DMS153 treated with DMSO at 0.1 percent for 48 hours (cell line): ENCODE results near the gene STAT6.
"Not testable (repeated sequence)": the region's sequence is repeated elsewhere in the genome, so short reads cannot be mapped to it uniquely, and the experiment has no call there.

ENCODE experiments used
- DNase-seq: peaks from one replicate; lab custom pipeline; 2025; ENCODE audit not compliant: unreplicated experiment; lab: John Stamatoyannopoulos, UW

The STAT6 gene

GRCh38 chr12:57088354-57089270 is 22.6 kb downstream of the STAT6 start, which contains the start of gene NAB2:
NAB2 (plus strand) TSS chr12:57089114; CDS start chr12:57089272, 158 bp downstream.
- peak; percentile 81 for DNase-seq

DNA sequence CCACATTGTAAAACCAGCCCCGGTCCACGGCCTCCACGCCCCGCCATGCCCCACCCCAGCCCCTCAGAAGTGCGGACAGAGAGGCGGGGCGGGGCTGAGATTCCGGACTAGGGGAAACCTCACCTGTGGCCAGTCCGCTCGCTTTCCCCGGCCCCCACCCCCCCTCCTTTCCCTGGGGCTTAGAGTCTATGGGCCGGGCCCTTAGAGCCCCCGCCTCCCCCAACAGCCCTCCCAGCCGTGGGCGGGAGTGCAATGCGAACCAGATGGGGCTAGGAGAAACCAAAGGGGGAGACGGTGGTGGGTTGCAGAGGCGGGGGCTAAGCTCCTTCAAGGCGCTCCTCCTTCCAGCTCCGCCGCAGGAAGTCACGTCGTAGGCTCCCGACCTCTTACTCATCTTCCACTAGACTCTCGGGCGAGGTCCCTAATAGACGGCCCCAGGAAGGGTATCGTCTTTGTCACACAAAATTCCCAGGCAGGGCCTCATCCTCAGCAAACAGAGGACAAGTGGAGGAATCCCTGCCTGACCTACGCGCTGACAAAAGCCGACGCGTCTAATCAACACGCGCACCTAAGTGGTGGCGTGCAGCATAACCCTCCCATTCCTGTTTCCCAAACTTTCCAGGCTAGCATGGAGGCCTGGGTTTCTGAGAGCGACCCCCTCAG is 23.3 kb downstream of the STAT6 start:
- no peak for DNase-seq

- DNase-seq, result no peak
These were observed 24.0 kb downstream of the STAT6 start for GRCh38 chr12:57087010-57087690.

DNA sequence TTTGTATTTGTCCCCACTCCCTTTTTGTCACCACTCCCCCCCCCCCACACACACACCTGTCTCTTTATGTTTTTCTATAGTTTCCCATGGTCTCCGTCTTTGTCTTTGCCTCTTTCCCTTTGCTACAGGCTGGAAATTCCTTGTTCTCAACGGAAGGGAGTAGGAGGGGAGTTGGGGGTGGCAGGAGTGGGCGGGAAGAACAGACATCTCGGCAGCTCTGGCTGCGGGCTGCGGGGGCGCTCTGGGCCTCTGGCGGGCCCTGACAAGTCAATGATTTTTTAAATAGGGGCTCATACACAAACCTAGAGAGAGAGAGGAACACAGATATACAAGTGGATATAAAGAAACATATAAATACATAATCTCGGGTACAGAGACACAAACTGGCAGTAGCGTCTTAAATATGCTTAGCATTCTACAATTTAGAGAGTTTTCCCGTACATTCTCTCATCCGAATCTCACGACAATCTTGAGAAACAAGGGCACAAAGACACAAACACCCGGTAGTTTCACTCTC is 24.6 kb downstream of the STAT6 start:
- no peak for DNase-seq

DNA sequence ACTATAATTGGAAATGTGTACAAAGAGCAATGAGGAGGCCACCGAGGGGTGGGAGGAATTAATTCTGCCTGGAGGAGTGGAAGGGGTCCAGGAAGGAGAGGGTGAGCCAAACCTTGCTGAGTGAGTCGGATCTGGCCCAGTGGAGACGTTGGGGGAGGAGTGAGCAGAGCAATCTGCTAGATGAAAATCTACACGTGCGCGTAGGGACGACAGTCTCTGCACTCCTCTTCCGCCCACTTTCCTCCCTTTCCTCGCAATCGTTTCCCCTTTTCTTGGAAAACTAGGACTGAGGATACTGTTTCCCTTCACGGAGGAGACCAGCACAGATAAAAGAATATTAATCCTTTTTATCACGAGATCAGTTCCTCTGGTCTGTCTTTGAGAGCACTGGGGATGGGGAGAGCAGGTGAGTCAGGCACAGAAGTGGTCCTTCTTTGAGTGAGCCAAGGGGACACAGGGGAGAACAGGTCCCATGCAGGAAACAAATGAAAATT is 25.1 kb downstream of the STAT6 start:
- no peak for DNase-seq

- DNase-seq, result no peak
These were observed 30.3 kb downstream of the STAT6 start for GRCh38 chr12:57080855-57081254.

DNA sequence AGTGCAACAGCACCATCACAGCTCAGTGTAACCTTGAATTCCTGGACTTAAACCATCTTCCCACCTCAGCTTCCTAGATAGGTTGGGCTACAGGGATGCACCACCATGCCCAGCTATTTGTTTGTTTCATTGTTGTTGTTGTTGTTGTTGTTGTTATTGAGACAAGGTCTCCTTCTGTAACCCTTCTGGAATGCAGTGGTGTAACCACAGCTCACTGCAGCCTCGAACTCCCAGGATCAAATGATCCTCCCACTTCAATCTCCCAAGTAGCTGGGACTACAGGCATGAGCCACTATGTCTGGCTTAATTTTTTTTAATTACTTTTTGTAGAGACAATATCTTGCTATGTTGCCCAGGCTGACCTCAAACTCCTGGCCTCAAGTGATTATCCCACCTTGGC is 31.3 kb downstream of the STAT6 start:
- DNase-seq, result no peak

DNA sequence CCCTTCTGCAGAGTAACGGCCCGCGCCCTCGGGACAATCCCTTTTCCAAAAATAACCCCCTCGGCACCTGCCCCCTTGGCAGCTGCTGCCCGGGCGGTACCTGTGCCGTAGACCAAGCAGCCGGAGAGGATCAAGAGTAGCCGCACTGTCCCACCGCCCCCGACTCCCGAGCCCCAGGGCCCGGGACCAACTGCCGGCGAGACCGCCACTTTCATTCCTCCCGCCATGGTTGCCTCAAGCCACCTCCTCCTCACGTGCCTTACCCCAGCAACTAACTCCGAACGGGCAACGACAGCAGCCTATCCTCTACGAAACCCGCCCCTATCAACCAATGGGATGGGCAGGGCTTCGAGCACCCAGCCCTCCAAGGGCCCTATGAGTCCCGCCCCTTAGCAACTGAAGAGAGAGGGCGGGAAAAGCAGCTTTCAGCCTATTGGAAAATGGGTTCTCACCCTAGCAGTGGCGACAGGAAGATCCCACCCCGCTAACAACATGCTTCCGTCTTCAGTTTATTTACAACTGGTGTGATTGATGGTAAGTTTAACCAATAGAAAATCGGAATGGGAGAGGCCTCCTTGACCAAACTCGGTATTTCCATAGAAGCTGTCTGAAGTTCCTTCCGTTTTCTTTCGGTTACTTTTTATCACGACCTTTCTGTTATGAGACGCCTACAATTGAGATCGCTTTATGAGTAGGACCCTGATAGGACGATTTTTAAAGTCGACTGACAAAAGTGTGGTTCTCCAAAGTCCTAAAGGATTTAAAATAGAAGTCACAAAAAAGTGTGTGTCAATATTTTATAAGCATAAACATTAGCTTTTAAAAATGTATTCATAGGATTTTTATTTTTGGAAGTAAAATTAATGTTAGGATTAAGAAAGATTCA is 32.4 kb downstream of the STAT6 start, which contains the start of gene NEMP1:
Gene NEMP1, minus strand, starts transcription at position 273 of the 886 bp plus-strand sequence. Its CDS starts 46 bp downstream, at position 227.
- DNase-seq, result peak; percentile 99

DNA sequence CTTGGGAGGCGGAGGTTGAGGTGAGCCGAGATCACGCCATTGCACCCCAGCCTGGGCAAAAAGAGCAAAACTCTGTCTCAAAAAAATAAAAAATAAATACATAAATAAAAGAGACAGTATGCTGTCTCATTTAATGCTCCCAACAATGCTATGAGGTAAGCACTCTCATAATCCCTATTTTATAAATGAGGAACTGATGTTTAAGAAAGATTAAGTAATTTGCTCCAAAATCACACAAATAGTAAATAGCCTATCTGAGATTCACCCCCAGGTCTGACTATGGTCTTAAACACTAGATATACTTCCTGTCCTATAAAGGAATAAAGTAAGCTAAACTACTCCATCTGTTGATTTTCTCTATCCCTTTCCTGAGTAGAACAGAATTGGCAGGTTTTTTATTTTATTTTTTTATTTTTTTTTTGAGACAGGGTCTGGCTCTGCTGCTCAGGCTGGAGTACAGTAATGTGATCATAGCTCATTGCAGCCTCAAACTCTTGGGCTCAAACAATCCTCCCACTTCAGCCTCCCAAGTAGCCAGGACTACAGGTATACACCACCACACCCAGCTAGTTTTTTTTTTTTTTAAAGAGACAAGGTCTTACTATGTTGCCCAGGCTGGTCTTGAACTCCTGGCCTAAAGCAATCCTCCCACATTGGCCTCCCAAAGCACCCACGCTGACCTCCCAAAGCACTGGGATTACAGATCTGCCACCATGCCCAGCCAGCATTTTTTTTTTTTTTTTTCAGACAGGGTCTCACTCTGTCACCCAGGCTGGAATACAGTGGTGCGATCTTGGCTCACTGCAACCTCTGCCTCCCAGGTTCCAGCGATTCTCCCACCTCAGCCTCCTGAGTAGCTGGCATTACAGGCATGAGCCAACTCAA is 37.4 kb downstream of the STAT6 start:
- DNase-seq, result not testable (repeated sequence)

DNA sequence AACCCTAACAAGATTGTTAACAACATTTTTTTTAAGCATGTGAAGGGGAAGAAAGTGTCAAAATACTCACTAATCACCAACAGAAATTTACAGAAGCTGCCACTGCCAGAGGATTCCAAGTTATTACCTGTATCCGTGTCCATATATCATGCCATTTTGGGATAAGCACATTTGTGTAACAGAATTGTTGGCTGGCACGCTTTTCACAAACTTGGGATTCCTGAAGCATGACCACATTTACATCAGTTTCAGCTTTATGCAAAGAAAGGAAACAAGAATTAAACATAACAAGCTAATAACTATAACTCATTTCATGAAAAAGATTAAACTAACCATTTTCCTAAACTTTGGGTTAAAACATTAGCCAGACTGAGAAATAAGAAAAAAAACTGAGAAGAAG is 38.5 kb downstream of the STAT6 start:
- no peak for DNase-seq

- DNase-seq, result peak; percentile 53
These were observed 41.6 kb downstream of the STAT6 start for GRCh38 chr12:57069523-57069922.

- no peak for DNase-seq
These were observed 44.9 kb downstream of the STAT6 start for GRCh38 chr12:57066245-57066644.

DNA sequence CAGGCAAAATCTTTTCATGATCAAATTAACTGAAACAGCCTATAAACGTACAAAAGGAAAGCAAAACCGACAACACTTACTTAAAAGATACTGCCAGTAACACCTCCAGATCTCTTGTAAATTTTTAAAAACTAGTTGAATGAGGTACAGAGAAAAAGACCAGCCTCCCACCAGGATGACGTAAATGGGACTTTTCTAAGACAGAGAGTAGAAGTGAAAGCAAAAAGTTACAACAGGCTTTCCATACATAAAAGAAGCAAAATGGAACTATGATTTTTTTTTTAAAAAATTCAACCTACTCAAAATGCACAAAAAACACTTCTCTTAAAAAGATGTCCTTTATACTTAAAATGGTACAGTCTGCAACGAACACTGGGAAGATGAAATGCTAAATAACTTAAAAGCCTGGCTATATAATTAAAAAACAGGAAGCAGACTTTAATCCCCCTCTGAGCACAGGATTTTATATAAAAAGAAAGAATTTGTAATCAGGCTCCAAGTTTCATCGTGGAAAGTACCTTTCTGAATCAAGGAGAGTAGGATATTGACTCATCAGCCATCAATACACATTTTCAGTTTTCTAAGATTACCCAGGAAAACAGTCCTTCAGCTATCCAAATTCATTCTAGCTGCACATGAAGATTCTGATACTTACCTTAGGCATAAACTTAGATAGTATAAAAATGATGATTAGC is 47.0 kb downstream of the STAT6 start:
- DNase-seq, result no peak

GRCh38 chr12:57058454-57058853 is 52.7 kb downstream of the STAT6 start:
- no peak for DNase-seq

GRCh38 chr12:57057067-57057751 is 54.0 kb downstream of the STAT6 start:
- DNase-seq, result no peak

- no peak for DNase-seq
These were observed 55.3 kb downstream of the STAT6 start for GRCh38 chr12:57055824-57056223.

DNA sequence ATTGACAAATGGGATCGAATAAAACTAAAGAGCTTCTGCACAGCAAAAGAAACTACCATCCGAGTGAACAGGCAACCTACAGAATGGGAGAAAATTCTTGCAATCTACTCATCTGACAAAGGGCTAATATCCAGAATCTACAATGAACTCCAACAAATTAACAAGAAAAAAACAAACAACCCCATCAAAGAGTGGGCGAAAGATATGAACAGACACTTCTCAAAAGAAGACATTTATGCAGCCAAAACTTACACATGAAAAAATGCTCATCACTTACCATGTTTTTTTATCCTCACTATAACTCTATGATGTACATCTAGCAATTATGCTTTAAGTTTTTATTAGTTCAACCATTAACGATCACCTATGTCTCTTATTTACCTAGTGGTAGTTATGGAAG is 57.3 kb downstream of the STAT6 start:
- DNase-seq, result not testable (repeated sequence)

DNA sequence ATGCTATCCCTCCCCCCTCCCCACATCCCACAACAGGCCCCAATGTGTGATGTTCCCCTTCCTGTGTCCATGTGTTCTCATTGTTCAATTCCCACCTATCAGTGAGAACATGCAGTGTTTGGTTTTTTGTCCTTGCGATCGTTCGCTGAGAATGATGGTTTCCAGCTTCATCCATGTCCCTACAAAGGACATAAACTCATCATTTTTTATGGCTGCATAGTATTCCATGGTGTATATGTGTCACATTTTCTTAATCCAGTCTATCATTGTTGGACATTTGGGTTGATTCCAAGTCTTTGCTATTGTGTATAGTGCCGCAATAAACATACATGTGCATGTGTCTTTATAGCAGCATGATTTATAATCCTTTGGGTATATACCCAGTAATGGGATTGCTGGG is 58.0 kb downstream of the STAT6 start:
- not testable (repeated sequence) for DNase-seq
